Prostate gland (tissue), 2 donors: Measurements from ENCODE around the gene ENO3. TPM values are rescaled to one million over a fixed set of nuclear protein-coding genes. Genes with fewer than 3 reads are reported as not detected.

Source experiments
- DNase-seq: peaks from one replicate; pipeline ENCODE4 v3.0.0-alpha.2; 2019; ENCODE audit warnings: low spot score
- H3K27ac ChIP-seq, 2 donors: fragments of 200-600 bp; sonication (generic); 2 replicates each; pipeline ENCODE4 v1.5.1; 2017 to 2019
- H3K27me3 ChIP-seq: fragments of 200-600 bp; sonication (generic); replicated peaks from 2 replicates; pipeline ENCODE4 v1.5.1; 2019; ENCODE audit not compliant: insufficient read depth
- H3K36me3 ChIP-seq, 2 donors: fragments of 200-600 bp; sonication (generic); 1 replicate in 1 of 2; 2 replicates in 1 of 2; pipeline versions ENCODE4 v1.5.1 to v1.8.1; 2017 to 2019
- H3K4me1 ChIP-seq: fragments of 200-600 bp; sonication (generic); replicated peaks from 2 replicates; pipeline ENCODE4 v1.5.1; 2019
- H3K4me3 ChIP-seq, 2 donors: fragments of 200-600 bp; sonication (generic); 2 replicates each; pipeline ENCODE4 v1.5.1; 2017 to 2019
- H3K9me3 ChIP-seq: fragments of 200-600 bp; sonication (generic); 2 replicates; pipeline ENCODE4 v1.5.1; 2017
- POLR2A ChIP-seq: fragments of 450-650 bp; IDR thresholded peaks from one replicate; pipeline ENCODE4 v1.6.1; 2016; ENCODE audit warnings: antibody characterized with exemption, mild to moderate bottlenecking
- POLR2AphosphoS5 ChIP-seq: sonication (generic); formaldehyde crosslinking; IDR thresholded peaks from one replicate; pipeline ENCODE4 v1.6.1; 2017; ENCODE audit warnings: antibody characterized with exemption
- WGBS: methylation state at CpG from one replicate; pipeline ENCODE4 v1.1.5; 2018; 5-methylcytosine and 5-hydroxymethylcytosine counted together
- intact Hi-C: fragments of 100-400 bp; cut with DNase I; formaldehyde crosslinking; loops from one replicate; pipeline ENCODE4 v1.14.2; 2022
- total RNA-seq, 2 donors: library from RNA; depleted of rRNA; stranded (reverse); fragments of >200 nt; gene quantifications; one replicate each; pipeline ENCODE4 v1.1.0, GENCODE V29; 2016
- TF ChIP-seq, protein P1 (sequence below), 4 experiments: fragments of 200-600 bp in 2 of 4; fragments of 450-650 bp in 2 of 4; sonication (generic) in 2 of 4; IDR thresholded peaks; 1 replicate in 3 of 4; 2 replicates in 1 of 4; pipeline ENCODE4 v1.5.1; 2016 to 2019; ENCODE audit warnings: antibody characterized with exemption in 4 of 4, mild to moderate bottlenecking in 2 of 4, moderate library complexity in 2 of 4

The ENO3 gene
- total RNA-seq, 2 donors from 2014 or later, result 9.7 to 10.2 TPM

GRCh38 chr17:4972322-4972721, 21.4 kb downstream of the ENO3 start:
- TF ChIP-seq POLR2A (no peak), POLR2AphosphoS5 (no peak)
- TF ChIP-seq, protein P1, sequence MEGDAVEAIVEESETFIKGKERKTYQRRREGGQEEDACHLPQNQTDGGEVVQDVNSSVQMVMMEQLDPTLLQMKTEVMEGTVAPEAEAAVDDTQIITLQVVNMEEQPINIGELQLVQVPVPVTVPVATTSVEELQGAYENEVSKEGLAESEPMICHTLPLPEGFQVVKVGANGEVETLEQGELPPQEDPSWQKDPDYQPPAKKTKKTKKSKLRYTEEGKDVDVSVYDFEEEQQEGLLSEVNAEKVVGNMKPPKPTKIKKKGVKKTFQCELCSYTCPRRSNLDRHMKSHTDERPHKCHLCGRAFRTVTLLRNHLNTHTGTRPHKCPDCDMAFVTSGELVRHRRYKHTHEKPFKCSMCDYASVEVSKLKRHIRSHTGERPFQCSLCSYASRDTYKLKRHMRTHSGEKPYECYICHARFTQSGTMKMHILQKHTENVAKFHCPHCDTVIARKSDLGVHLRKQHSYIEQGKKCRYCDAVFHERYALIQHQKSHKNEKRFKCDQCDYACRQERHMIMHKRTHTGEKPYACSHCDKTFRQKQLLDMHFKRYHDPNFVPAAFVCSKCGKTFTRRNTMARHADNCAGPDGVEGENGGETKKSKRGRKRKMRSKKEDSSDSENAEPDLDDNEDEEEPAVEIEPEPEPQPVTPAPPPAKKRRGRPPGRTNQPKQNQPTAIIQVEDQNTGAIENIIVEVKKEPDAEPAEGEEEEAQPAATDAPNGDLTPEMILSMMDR (IDR thresholded peaks at IDR 0.05), result no peak
- Histone ChIP-seq H3K9me3 (no peaks in the 10 kb centered on the region), H3K27ac (no peak overlapping the region), H3K27me3 (no peaks in the 10 kb centered on the region), H3K36me3 (peaks cover 8% of the 10 kb centered on the region in 2 donors), H3K4me1 (peaks cover 12% of the 10 kb centered on the region), H3K4me3 (no peak overlapping the region)
- DNase-seq, result no peak
- WGBS, result 91% methylated on average over 12 of the region's 12 CpGs
- intact Hi-C loops, result no loop called here

GRCh38 chr17:4972752-4973151, 21.8 kb downstream of the ENO3 start:
- TF ChIP-seq POLR2AphosphoS5 (no peak), POLR2A (no peak)
- TF ChIP-seq, protein P1 (IDR thresholded peaks at IDR 0.05), result no peak
- intact Hi-C loops, result no loop called here
- Histone ChIP-seq H3K36me3 (peaks cover 8 to 12% of the 10 kb centered on the region in 2 donors), H3K27me3 (no peaks in the 10 kb centered on the region), H3K27ac (no peak overlapping the region), H3K9me3 (no peaks in the 10 kb centered on the region), H3K4me1 (peaks cover 12% of the 10 kb centered on the region), H3K4me3 (no peak overlapping the region)
- WGBS, result 72% methylated on average over 12 of the region's 12 CpGs
- no peak for DNase-seq

GRCh38 chr17:4973256-4974114, 22.6 kb downstream of the ENO3 start:
- 92% methylated on average over 10 of the region's 10 CpGs for WGBS
- no peaks in the 10 kb centered on the region for H3K27me3 ChIP-seq
- intact Hi-C loops, result no loop called here
- peaks cover 8 to 12% of the 10 kb centered on the region in 2 donors for H3K36me3 ChIP-seq
- H3K27ac ChIP-seq, result no peak overlapping the region
- H3K4me1 ChIP-seq, result peaks cover 8% of the 10 kb centered on the region
- TF ChIP-seq POLR2AphosphoS5 (no peak), POLR2A (no peak)
- TF ChIP-seq, protein P1 (IDR thresholded peaks at IDR 0.05), result no peak
- no peaks in the 10 kb centered on the region for H3K9me3 ChIP-seq
- no peak overlapping the region for H3K4me3 ChIP-seq
- no peak for DNase-seq

DNA sequence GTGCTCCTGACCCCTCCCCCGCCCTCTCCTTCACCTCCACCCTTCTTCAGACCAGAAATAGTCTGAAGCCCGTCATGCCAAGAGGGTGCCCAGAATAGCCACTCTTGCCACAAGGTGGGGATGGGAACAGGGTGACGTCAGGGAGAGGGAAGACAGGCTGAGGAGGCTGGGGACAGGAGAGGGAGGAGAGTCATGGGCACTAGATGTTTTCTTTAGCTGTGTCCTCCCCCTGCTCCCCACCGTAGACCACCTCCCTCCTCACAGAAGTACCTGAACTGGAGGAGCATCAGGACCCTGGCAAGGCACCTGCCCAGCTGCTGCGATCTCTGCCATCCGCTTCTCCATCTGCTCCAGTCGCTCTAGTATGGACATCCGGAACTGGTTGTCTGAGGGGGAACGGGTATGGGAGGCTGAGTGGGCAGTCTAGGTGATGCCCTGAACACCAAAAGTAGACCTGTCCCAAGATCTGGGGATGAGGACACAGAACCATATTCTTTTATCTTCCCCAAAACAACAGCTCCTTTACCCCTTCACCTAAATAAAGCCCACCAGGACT, 23.3 kb downstream of the ENO3 start:
- no peak for DNase-seq
- Histone ChIP-seq H3K27ac (no peak overlapping the region), H3K36me3 (peaks cover 8 to 12% of the 10 kb centered on the region in 2 donors), H3K9me3 (no peaks in the 10 kb centered on the region), H3K4me3 (no peak overlapping the region), H3K27me3 (no peaks in the 10 kb centered on the region), H3K4me1 (peaks cover 1% of the 10 kb centered on the region)
- intact Hi-C loops, result no loop called here
- WGBS, result 80% methylated on average over 9 of the region's 9 CpGs
- TF ChIP-seq, protein P1 (IDR thresholded peaks at IDR 0.05), result no peak
- TF ChIP-seq POLR2AphosphoS5 (no peak), POLR2A (no peak)
